ENCODE results near the gene NAB2.

The NAB2 gene

DNA sequence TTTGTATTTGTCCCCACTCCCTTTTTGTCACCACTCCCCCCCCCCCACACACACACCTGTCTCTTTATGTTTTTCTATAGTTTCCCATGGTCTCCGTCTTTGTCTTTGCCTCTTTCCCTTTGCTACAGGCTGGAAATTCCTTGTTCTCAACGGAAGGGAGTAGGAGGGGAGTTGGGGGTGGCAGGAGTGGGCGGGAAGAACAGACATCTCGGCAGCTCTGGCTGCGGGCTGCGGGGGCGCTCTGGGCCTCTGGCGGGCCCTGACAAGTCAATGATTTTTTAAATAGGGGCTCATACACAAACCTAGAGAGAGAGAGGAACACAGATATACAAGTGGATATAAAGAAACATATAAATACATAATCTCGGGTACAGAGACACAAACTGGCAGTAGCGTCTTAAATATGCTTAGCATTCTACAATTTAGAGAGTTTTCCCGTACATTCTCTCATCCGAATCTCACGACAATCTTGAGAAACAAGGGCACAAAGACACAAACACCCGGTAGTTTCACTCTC lies 2.4 kb upstream of the NAB2 start (continued):
- TF ChIP-seq KLF1 (tag by site-specific recombination; IDR thresholded peaks at IDR 0.05) (no peak), ZNF211 (tag by site-specific recombination; IDR thresholded peaks at IDR 0.05; ENCODE audit: low read depth) (no peak), ZNF521 (tag by site-specific recombination; IDR thresholded peaks at IDR 0.05) (no peak), HOXD13 (CRISPR knock-in tag; IDR thresholded peaks at IDR 0.05; ENCODE audit: borderline replicate concordance) (no peak), ZNF548 (tag by site-specific recombination; IDR thresholded peaks at IDR 0.05) (no peak), ZNF624 (tag by site-specific recombination; IDR thresholded peaks at IDR 0.05) (no peak), ZNF510 (tag by site-specific recombination; IDR thresholded peaks at IDR 0.05; ENCODE audit: insufficient replicate concordance) (no peak), ZNF621 (tag by site-specific recombination; IDR thresholded peaks at IDR 0.05) (no peak), ZNF513 (tag by site-specific recombination; IDR thresholded peaks at IDR 0.05) (no peak), ZNF433 (tag by site-specific recombination; IDR thresholded peaks at IDR 0.05; ENCODE audit: low read depth) (no peak), INSM2 (tag by site-specific recombination; IDR thresholded peaks at IDR 0.05) (no peak), ZNF155 (tag by site-specific recombination; IDR thresholded peaks at IDR 0.05) (no peak), KLF10 (tag by site-specific recombination; IDR thresholded peaks at IDR 0.05) (no peak), ZNF416 (tag by site-specific recombination; IDR thresholded peaks at IDR 0.05) (no peak), ZNF549 (tag by site-specific recombination; IDR thresholded peaks at IDR 0.05) (no peak), WT1 (tag by site-specific recombination; IDR thresholded peaks at IDR 0.05) (peak; percentile 85), ZNF530 (tag by site-specific recombination; IDR thresholded peaks at IDR 0.05; ENCODE audit: low read depth) (no peak), ZNF518A (tag by site-specific recombination; conservative IDR thresholded peaks at IDR 0.05; ENCODE audit: low read depth) (no peak), ZFHX2 (tag by site-specific recombination; conservative IDR thresholded peaks at IDR 0.05) (peak; percentile 96), ZNF221 (tag by site-specific recombination; IDR thresholded peaks at IDR 0.05; ENCODE audit: borderline replicate concordance) (no peak), ZNF324 (tag by site-specific recombination; IDR thresholded peaks at IDR 0.05) (no peak), ZNF266 (tag by site-specific recombination; IDR thresholded peaks at IDR 0.05; ENCODE audit: low read depth) (no peak), GLIS1 (tag by site-specific recombination; IDR thresholded peaks at IDR 0.05) (no peak), PRDM1 (tag by site-specific recombination; IDR thresholded peaks at IDR 0.05) (no peak), ZNF558 (tag by site-specific recombination; IDR thresholded peaks at IDR 0.05) (no peak), ZFP37 (tag by site-specific recombination; IDR thresholded peaks at IDR 0.05) (no peak), ZNF626 (tag by site-specific recombination; IDR thresholded peaks at IDR 0.05) (no peak), ZNF571 (tag by site-specific recombination; IDR thresholded peaks at IDR 0.05) (no peak), ZNF184 (tag by site-specific recombination; IDR thresholded peaks at IDR 0.05) (no peak), ZNF140 (tag by site-specific recombination; IDR thresholded peaks at IDR 0.05) (no peak), PBX3 (CRISPR knock-in tag; IDR thresholded peaks at IDR 0.05) (no peak), ZNF19 (tag by site-specific recombination; IDR thresholded peaks at IDR 0.05; ENCODE audit: low read depth) (no peak), SALL2 (tag by site-specific recombination; IDR thresholded peaks at IDR 0.05; ENCODE audit: borderline replicate concordance) (no peak)
